SK-N-MC (cell line): ENCODE data around the gene RAP1GAP.

Experiments used
- EZH2 ChIP-seq: fragments of 200-600 bp; sonication (generic); IDR thresholded peaks from one replicate; pipeline ENCODE4 v1.6.1; 2017; ENCODE audit warnings: antibody characterized with exemption
- FOXP2 ChIP-seq: optimal IDR thresholded peaks from 2 replicates; pipeline ENCODE3; 2011; ENCODE audit warnings: mild to moderate bottlenecking, moderate library complexity; ENCODE audit not compliant: insufficient read depth; ENCODE audit errors: extremely low read length, control extremely low read depth
- POLR2AphosphoS5 ChIP-seq: IDR thresholded peaks from 2 replicates; pipeline ENCODE4 v1.6.1; 2012; ENCODE audit warnings: mild to moderate bottlenecking, low read depth, low read length, borderline replicate concordance

DNA sequence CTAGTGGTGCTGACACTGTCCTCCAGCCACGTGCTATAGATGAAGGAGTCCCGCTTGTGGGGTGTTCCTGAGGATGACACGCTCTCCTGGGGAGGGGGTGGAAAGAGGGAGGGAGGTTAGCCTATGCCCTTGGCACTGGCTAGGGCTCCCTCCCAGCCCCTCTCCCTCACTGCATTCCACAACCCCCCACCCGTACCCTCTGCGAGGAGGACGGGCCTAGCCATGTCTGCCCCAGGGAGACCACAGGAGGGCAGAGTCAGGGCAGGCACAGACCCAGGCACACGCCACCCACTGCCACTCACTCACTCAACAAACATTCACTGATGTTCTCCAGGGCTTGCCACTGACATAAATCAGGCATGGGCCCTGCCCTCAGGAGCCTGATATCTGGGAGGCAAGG is 70.7 kb downstream of the RAP1GAP start:
- TF ChIP-seq POLR2AphosphoS5 (no peak), EZH2 (no peak), FOXP2 (no peak)
